Naive thymus-derived CD4-positive, alpha-beta T cell (primary cell): Measurements from ENCODE around the gene TBXA2R. TPM values are rescaled to one million over a fixed set of nuclear protein-coding genes. Genes with fewer than 3 reads are reported as not detected.
A peak's percentile ranks its signal among the peaks of the same experiment; 100 is the strongest.

ENCODE experiments used
- ATAC-seq: fragments of 150-1000 bp; cut with Tn5 transposase; 2 replicates; pipeline ENCODE4 v1.10.0; 2021; ENCODE audit warnings: mild to moderate bottlenecking, moderate library complexity
- CTCF ChIA-PET: fragments of 350-600 bp; sonication (Branson Sonifier 250); formaldehyde crosslinking; loops from one replicate; lab custom pipeline; 2021; ENCODE audit warnings: antibody characterized with exemption; lab: Charles Lee
- POLR2A ChIA-PET: fragments of 350-600 bp; sonication (Branson Sonifier 250); formaldehyde crosslinking; loops from one replicate; lab custom pipeline; 2021; ENCODE audit warnings: antibody characterized with exemption, inconsistent platforms; lab: Charles Lee
- DNase-seq, 9 donors: peaks; one replicate each; pipeline versions ENCODE4 v3.0.0 to v3.0.0-alpha.2; 2020 to 2022; ENCODE audit warnings: mixed read lengths in 1 of 9
- H3K27ac ChIP-seq: one replicate; pipeline ENCODE4 v1.7.0; 2013; ENCODE audit warnings: mild to moderate bottlenecking, low read depth, low read length, moderate library complexity
- H3K27me3 ChIP-seq, 2 donors: one replicate each; pipeline ENCODE4 v1.7.0; 2013; ENCODE audit warnings: low read length in 2 of 2, mild to moderate bottlenecking in 2 of 2, moderate library complexity in 2 of 2; ENCODE audit not compliant: control insufficient read depth in 2 of 2, insufficient read depth in 2 of 2
- H3K36me3 ChIP-seq, 3 experiments: 1 replicate in 2 of 3; 2 replicates in 1 of 3; pipeline ENCODE4 v1.7.0; 2013; ENCODE audit warnings: low read length in 3 of 3, mild to moderate bottlenecking in 3 of 3, moderate library complexity in 1 of 3; ENCODE audit not compliant: insufficient read depth in 3 of 3, control insufficient read depth in 2 of 3
- H3K4me1 ChIP-seq, 2 donors: one replicate each; pipeline ENCODE4 v1.7.0; 2013; ENCODE audit warnings: low read length in 2 of 2, mild to moderate bottlenecking in 2 of 2, moderate library complexity in 1 of 2; ENCODE audit not compliant: control insufficient read depth in 2 of 2, insufficient read depth in 2 of 2
- H3K4me3 ChIP-seq: 2 replicates; pipeline ENCODE4 v1.7.0; 2013; ENCODE audit warnings: mild to moderate bottlenecking, low read length
- H3K9me3 ChIP-seq, 3 experiments: 1 replicate in 2 of 3; 2 replicates in 1 of 3; pipeline ENCODE4 v1.7.0; 2013; ENCODE audit warnings: low read length in 3 of 3; ENCODE audit not compliant: control insufficient read depth in 2 of 3
- H3K27ac Mint-ChIP-seq, 9 donors: one replicate each; pipeline ENCODE4 v1.8.0; 2020 to 2022; ENCODE audit warnings: mixed read lengths in 9 of 9, mild to moderate bottlenecking in 8 of 9, moderate library complexity in 5 of 9, inconsistent platforms in 2 of 9
- H3K27me3 Mint-ChIP-seq, 5 donors: one replicate each; pipeline ENCODE4 v1.8.0; 2021 to 2022; ENCODE audit warnings: mixed read lengths in 5 of 5, mild to moderate bottlenecking in 1 of 5
- H3K36me3 Mint-ChIP-seq, 5 donors: one replicate each; pipeline ENCODE4 v1.8.0; 2020 to 2022; ENCODE audit warnings: mixed read lengths in 5 of 5, mild to moderate bottlenecking in 3 of 5, inconsistent platforms in 1 of 5
- H3K4me1 Mint-ChIP-seq, 7 donors: one replicate each; pipeline ENCODE4 v1.8.0; 2020 to 2022; ENCODE audit warnings: mixed read lengths in 7 of 7, mild to moderate bottlenecking in 3 of 7, inconsistent platforms in 1 of 7
- H3K4me3 Mint-ChIP-seq, 10 donors: one replicate each; pipeline ENCODE4 v1.8.0; 2020 to 2022; ENCODE audit warnings: mild to moderate bottlenecking in 10 of 10, mixed read lengths in 10 of 10, moderate library complexity in 6 of 10, inconsistent platforms in 2 of 10
- H3K9me3 Mint-ChIP-seq, 11 donors: one replicate each; pipeline ENCODE4 v1.8.0; 2020 to 2022; ENCODE audit warnings: mixed read lengths in 11 of 11, mild to moderate bottlenecking in 4 of 11, inconsistent platforms in 1 of 11, moderate library complexity in 1 of 11
- intact Hi-C, 2 donors: fragments of 100-400 bp; cut with micrococcal nuclease; formaldehyde crosslinking; loops; one replicate each; pipeline ENCODE4 v1.15.1; 2023
- polyA plus RNA-seq, 2 donors: library from polyadenylated mRNA; unstranded; fragments of 300-500 nt; fragmentation: Illumina TruSeq; gene quantifications; one replicate each; pipeline ENCODE4 v1.2.3, GENCODE V29; 2021
- total RNA-seq, 6 experiments: library from RNA in 5 of 6; stranded (reverse) in 5 of 6; gene quantifications; 1 replicate in 5 of 6; 2 replicates in 1 of 6; pipeline ENCODE4 v1.2.3 and lab custom pipeline; 2021 to 2026

Gene TBXA2R
- total and polyA plus RNA-seq, 7 experiments from 2014 or later: 0.73 to 9.0 (median 5.1) TPM

- H3K27me3 ChIP-seq: no peaks in the 10 kb centered on the region
- Mint-ChIP-seq H3K9me3 (peaks cover 0 to 1% (median 0%) of the 10 kb centered on the region in 11 donors), H3K27ac (no peak overlapping the region), H3K4me1 (peaks cover 7 to 15% (median 11%) of the 10 kb centered on the region in 7 donors), H3K36me3 (peaks cover 0 to 5% (median 0%) of the 10 kb centered on the region in 5 donors), H3K27me3 (peaks cover 0 to 9% (median 0%) of the 10 kb centered on the region in 5 donors), H3K4me3 (no peak overlapping the region)
- H3K27ac ChIP-seq: peak overlapping the region; percentile 65
- ChIA-PET CTCF (interaction anchor here (0.7 to 1.2 kb wide), 3 partner anchors 12 to 46 kb away, joined by 3 to 5 read pairs (median 4); partner anchors contain the start of gene GIPC3), POLR2A (interaction anchor here (0.8 to 1.2 kb wide), 8 partner anchors 11 to 381 kb away, joined by 3 to 5 read pairs (median 3); partner anchors contain the start of gene EEF2)
- ATAC-seq (peak; percentile 74), DNase-seq (peak in 4 of 9 donors; percentile 39 to 54 (median 52))
- intact Hi-C loops: loop anchor here in 1 of 2 donors (1.0 to 5.0 kb wide), 4 partner anchors 13 to 48 kb away; partner anchors contain the start of genes HMG20B and MFSD12
- peaks cover 0 to 1% (median 0%) of the 10 kb centered on the region in 3 experiments for H3K36me3 ChIP-seq
- peaks cover 19 to 22% of the 10 kb centered on the region in 2 donors for H3K4me1 ChIP-seq
- no peaks in the 10 kb centered on the region for H3K9me3 ChIP-seq
- H3K4me3 ChIP-seq: peak overlapping the region; percentile 44
These were observed 1.7 kb downstream of the TBXA2R start for GRCh38 chr19:3604987-3605343.

DNA sequence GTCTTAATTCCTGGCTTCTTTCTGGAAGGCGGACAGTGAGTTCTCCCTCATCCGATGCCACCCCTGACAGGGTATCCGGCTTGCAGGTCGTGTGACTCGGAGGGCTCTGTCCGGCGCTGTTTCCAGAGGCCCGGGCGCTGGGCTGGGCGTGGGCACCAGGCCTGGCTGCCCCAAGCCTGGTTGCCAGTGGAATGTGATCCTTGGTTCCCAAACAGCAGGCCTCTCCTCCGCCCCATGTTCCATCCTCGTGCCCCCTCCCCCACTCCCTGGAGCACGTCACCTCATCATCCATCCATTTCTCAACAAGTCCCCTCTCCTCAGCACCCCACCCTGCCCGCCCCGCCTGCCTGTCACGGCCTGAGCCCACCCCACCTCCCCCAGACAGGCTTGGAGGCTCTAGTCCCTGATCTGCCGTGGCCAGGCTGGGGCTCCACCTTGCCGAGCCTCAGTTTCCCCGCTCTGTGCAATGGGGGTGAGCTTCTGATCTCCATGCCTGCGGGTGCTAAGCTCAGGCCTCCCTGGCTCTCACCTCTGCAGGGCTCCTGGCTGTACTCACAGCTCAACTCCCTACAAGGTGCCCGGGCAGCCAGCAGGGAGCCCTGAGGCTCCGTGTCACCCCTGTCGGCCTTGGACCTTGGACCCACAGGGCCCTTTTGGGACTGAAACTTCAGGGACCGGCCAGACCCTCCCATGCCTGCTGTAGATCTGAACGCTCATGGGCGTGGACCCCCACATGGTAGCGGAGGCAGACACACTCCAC lies 2.3 kb downstream of the TBXA2R start:
- no peak for DNase-seq
- Histone ChIP-seq H3K36me3 (no peaks in the 10 kb centered on the region), H3K4me3 (peak overlapping the region; percentile 44), H3K9me3 (no peaks in the 10 kb centered on the region), H3K27ac (peak overlapping the region; percentile 65), H3K27me3 (no peaks in the 10 kb centered on the region), H3K4me1 (peaks cover 19 to 22% of the 10 kb centered on the region in 2 donors)
- ATAC-seq: peak; percentile 16
- peak overlapping the region in 2 of 10 donors; percentile 38 to 41 for H3K4me3 Mint-ChIP-seq
- intact Hi-C loops: loop anchor here in 1 of 2 donors (2.0 kb wide), 1 partner anchor 18 kb away; no protein-coding TSS in a partner anchor
- ChIA-PET POLR2A (interaction anchor here (0.7 to 1.2 kb wide), 9 partner anchors 9 to 381 kb away, joined by 3 to 5 read pairs (median 3); partner anchors contain the start of gene EEF2), CTCF (interaction anchor here (0.7 to 1.2 kb wide), 3 partner anchors 12 to 45 kb away, joined by 3 to 5 read pairs (median 4); partner anchors contain the start of gene GIPC3)
- H3K27ac Mint-ChIP-seq: peak overlapping the region in 1 of 9 donors; percentile 43
- H3K9me3 Mint-ChIP-seq: peaks cover 0 to 1% (median 0%) of the 10 kb centered on the region in 11 donors
- peaks cover 0 to 4% (median 0%) of the 10 kb centered on the region in 5 donors for H3K36me3 Mint-ChIP-seq
- peaks cover 7 to 15% (median 11%) of the 10 kb centered on the region in 7 donors for H3K4me1 Mint-ChIP-seq
- peaks cover 0 to 9% (median 0%) of the 10 kb centered on the region in 5 donors for H3K27me3 Mint-ChIP-seq

DNA sequence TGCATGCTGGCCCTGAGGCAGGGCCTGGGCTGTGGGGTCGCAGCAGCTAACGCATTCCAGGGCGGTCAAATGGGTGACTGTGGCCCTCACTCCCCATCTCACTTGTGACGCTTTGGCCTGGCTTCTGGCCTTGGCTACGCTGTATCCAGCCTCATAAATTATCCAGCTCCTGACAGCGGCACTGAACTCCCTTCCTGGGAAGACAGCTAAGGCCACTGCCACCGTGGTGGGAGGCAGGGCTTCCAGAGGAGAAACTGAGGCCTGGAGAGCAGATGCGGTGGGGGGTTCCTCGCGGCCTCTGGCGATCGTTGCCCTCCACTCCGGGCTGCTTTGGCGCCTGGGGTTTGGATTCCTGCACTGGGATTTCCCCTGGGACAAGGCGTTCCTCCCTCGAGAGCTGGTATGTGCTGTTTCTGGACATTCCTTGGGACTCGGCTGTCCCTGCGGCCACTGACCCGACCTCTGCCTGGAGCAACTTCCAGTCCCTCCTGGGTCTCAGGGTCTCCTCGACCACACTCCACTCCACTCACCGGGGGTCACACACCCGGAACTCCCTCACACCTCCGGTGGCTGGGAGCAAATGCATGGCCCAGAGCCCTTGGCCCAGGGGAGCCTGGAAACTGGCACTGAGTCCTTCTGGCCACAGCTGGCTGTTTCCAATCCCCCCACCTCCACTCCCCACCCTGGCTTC lies 3.4 kb downstream of the TBXA2R start:
- CTCF ChIA-PET: no interaction called here
- POLR2A ChIA-PET: interaction anchor here (0.6 kb wide), 1 partner anchor 310 kb away, joined by 6 read pairs; no protein-coding TSS in a partner anchor
- H3K27ac Mint-ChIP-seq: peak overlapping the region in 2 of 9 donors; percentile 17 to 55

GRCh38 chr19:3601021-3601420 lies 5.7 kb downstream of the TBXA2R start:
- H3K9me3 Mint-ChIP-seq: peaks cover 0 to 1% (median 0%) of the 10 kb centered on the region in 11 donors
- Histone ChIP-seq H3K27me3 (no peaks in the 10 kb centered on the region), H3K4me1 (peaks cover 17 to 20% of the 10 kb centered on the region in 2 donors), H3K4me3 (no peak overlapping the region), H3K36me3 (no peaks in the 10 kb centered on the region), H3K27ac (no peak overlapping the region), H3K9me3 (no peaks in the 10 kb centered on the region)
- CTCF ChIA-PET: no interaction called here
- DNase-seq (no peak), ATAC-seq (no peak)
- no peak overlapping the region for H3K27ac Mint-ChIP-seq
- H3K36me3 Mint-ChIP-seq: no peaks in the 10 kb centered on the region
- intact Hi-C loops: no loop called here
- POLR2A ChIA-PET: no interaction called here
- no peak overlapping the region for H3K4me3 Mint-ChIP-seq
- no peaks in the 10 kb centered on the region for H3K27me3 Mint-ChIP-seq
- no peaks in the 10 kb centered on the region for H3K4me1 Mint-ChIP-seq

More for the DNA sequence above, 3.4 kb downstream of the TBXA2R start:
- Mint-ChIP-seq H3K9me3 (peaks cover 0 to 1% (median 0%) of the 10 kb centered on the region in 11 donors), H3K4me3 (no peak overlapping the region), H3K36me3 (peaks cover 0 to 3% (median 0%) of the 10 kb centered on the region in 5 donors), H3K27me3 (peaks cover 0 to 9% (median 0%) of the 10 kb centered on the region in 5 donors), H3K4me1 (peaks cover 6 to 13% (median 10%) of the 10 kb centered on the region in 7 donors)
- H3K4me1 ChIP-seq: peaks cover 19 to 22% of the 10 kb centered on the region in 2 donors
- H3K27ac ChIP-seq: no peak overlapping the region
- intact Hi-C loops: no loop called here
- H3K36me3 ChIP-seq: no peaks in the 10 kb centered on the region
- no peaks in the 10 kb centered on the region for H3K9me3 ChIP-seq
- H3K4me3 ChIP-seq: no peak overlapping the region
- ATAC-seq (no peak), DNase-seq (no peak)
- no peaks in the 10 kb centered on the region for H3K27me3 ChIP-seq

DNA sequence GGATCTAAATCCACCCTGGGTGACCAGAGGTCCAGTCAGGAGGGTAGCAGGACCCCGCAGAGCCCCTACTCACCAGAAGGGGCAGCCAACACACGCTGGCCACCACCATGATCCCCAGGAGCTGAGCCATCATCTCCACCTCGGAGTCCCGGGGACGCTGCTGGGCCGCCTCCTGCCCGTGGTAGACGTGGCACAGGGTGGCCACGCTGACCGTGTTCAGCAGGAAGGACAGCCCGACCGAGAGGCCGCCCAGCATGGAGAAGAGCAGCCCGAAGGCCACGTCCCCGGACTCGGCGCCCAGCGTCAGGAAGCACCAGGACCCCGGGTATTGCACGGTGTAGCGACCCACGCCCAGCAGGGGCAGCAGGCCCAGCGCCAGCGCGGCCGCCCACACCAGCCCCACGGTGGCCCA lies 6.9 kb downstream of the TBXA2R start:
- CTCF ChIA-PET: no interaction called here
- intact Hi-C loops: no loop called here
- no peak overlapping the region for H3K4me3 Mint-ChIP-seq
- Histone ChIP-seq H3K4me3 (no peak overlapping the region), H3K27me3 (no peaks in the 10 kb centered on the region), H3K4me1 (peaks cover 5 to 7% of the 10 kb centered on the region in 2 donors), H3K36me3 (no peaks in the 10 kb centered on the region), H3K9me3 (no peaks in the 10 kb centered on the region), H3K27ac (no peak overlapping the region)
- H3K27me3 Mint-ChIP-seq: no peaks in the 10 kb centered on the region
- no peaks in the 10 kb centered on the region for H3K36me3 Mint-ChIP-seq
- no peaks in the 10 kb centered on the region for H3K4me1 Mint-ChIP-seq
- no peak overlapping the region for H3K27ac Mint-ChIP-seq
- peaks cover 0 to 1% (median 0%) of the 10 kb centered on the region in 11 donors for H3K9me3 Mint-ChIP-seq
- POLR2A ChIA-PET: no interaction called here
- DNase-seq: no peak
- ATAC-seq: no peak

DNA sequence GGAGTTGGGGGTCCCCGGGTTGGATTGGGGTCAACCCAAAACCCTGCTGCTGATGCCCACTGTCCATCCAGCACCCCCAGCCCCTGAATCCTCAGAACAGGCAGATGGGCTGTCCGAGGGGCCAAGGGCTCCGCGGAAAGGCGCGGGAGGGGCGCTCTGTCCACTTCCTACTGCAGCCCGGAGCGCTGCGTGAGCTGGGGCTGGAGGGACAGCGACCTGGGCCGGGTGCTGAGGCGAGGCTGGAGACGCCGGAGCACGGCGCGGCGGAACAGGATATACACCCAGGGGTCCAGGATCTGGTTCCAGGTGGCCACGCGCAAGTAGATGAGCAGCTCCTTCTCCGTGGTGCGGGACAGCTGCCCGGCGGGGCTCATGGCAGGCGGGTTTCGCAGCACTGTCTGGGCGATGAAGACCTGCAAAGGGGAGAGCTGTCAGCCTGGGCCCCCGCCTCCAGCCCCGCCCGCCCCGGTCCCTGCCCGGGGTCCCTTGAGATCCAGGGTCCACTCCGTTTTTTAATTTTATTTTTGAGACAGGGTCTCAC lies 11.1 kb downstream of the TBXA2R start:
- no peaks in the 10 kb centered on the region for H3K27me3 ChIP-seq
- Mint-ChIP-seq H3K4me3 (no peak overlapping the region), H3K9me3 (peaks cover 0 to 3% (median 0%) of the 10 kb centered on the region in 11 donors), H3K36me3 (peaks cover 0 to 3% (median 0%) of the 10 kb centered on the region in 5 donors), H3K27ac (no peak overlapping the region), H3K4me1 (peaks cover 0 to 3% (median 0%) of the 10 kb centered on the region in 7 donors), H3K27me3 (no peaks in the 10 kb centered on the region)
- intact Hi-C loops: no loop called here
- DNase-seq (no peak), ATAC-seq (no peak)
- H3K36me3 ChIP-seq: no peaks in the 10 kb centered on the region
- no peak overlapping the region for H3K4me3 ChIP-seq
- POLR2A ChIA-PET: no interaction called here
- H3K27ac ChIP-seq: no peak overlapping the region
- no peaks in the 10 kb centered on the region for H3K9me3 ChIP-seq
- no peaks in the 10 kb centered on the region for H3K4me1 ChIP-seq
- CTCF ChIA-PET: interaction anchor here (0.6 kb wide), 1 partner anchor 94 kb away, joined by 3 read pairs; no protein-coding TSS in a partner anchor
